ENCODE data around the gene ULK1. TPM values are rescaled to one million over a fixed set of nuclear protein-coding genes. Genes with fewer than 3 reads are reported as not detected.

ULK1 gene
- total RNA-seq (2021; ENCODE audit: unreplicated experiment) (34.2 TPM), Bru-seq, nascent RNA (percentile 53 among the genes with signal in this experiment), BruChase-seq, experiment 1, labeled RNA remaining after a 6-hour chase (percentile 66 among the genes with signal in this experiment), BruChase-seq, experiment 2, labeled RNA remaining after a 2-hour chase (percentile 62 among the genes with signal in this experiment)
- polyA plus RNA-seq (2012), result 17.4 and 24.4 TPM in 2 replicates
- long read RNA-seq, partial matches to known transcripts, result 50 of 58 reads
- long read RNA-seq, other reads (novel, unspliced or antisense), result 3 of 58 reads

- Histone ChIP-seq H3K4me1 (ENCODE audit: control insufficient read depth in 1 of 2, insufficient read depth in 2 of 2, low read length in 2 of 2) (peaks cover 15 to 23% of the 10 kb centered on the region in 2 experiments), H3K9ac (ENCODE audit: low read length) (peak within 1 kb of the TSS; percentile 71), H3K4me2 (ENCODE audit: low read length) (peak within 1 kb of the TSS; percentile 96), H3K9me3 (ENCODE audit: control insufficient read depth in 1 of 2, insufficient read depth in 1 of 2, low read depth in 1 of 2, low read length in 2 of 2) (no peaks in the 10 kb centered on the region), H3K79me2 (ENCODE audit: insufficient read depth, low read length) (no peaks in the 10 kb centered on the region), H3K9me2 (ENCODE audit: insufficient read depth) (no peaks in the 10 kb centered on the region), H3K27me3 (ENCODE audit: insufficient read depth, low read length) (no peaks in the 10 kb centered on the region), H3K4me3 (replicated peaks in 1 of 2; ENCODE audit: low read depth in 1 of 2, low read length in 2 of 2) (peak within 1 kb of the TSS; percentile 55 to 61), H3K36me3 (ENCODE audit: control insufficient read depth in 1 of 2, insufficient read depth in 2 of 2, low read length in 2 of 2) (peaks cover 0 to 2% of the 10 kb centered on the region in 2 experiments; a peak in 1 of 4 replicates), H4K20me1 (ENCODE audit: insufficient read depth) (no peaks in the 10 kb centered on the region), H2AFZ (ENCODE audit: low read depth, low read length, poor library complexity, severe bottlenecking) (no peak within 1 kb of the TSS), H3K27ac (ENCODE audit: low read depth, low read length) (peak within 1 kb of the TSS; percentile 76; the same call in 1 of the 2 replicates)
- peak; percentile 76 for ATAC-seq
- ChIA-PET POLR2A (no interaction called here), CTCF (no interaction called here), RAD21 (ENCODE audit: low non-redundant PET in 1 of 2, low total read pairs in 2 of 2, uncharacterized antibody in 2 of 2, unreplicated experiment in 2 of 2) (no interaction called here)
- intact Hi-C loops (cut with micrococcal nuclease), result loop anchor here (2.0 kb wide), 1 partner anchor 34 kb away; no protein-coding TSS in a partner anchor
- peak; percentile 64 for DNase-seq (ENCODE audit: low read depth, low spot score)
- TF ChIP-seq TCF7L2 (IDR thresholded peaks at IDR 0.05; ENCODE audit: borderline replicate concordance, extremely low read depth, insufficient read depth, insufficient read length) (peak; percentile 72), EZH2phosphoT487 (IDR thresholded peaks at IDR 0.05; ENCODE audit: borderline replicate concordance) (no peak), POLR2A (IDR thresholded peaks at IDR 0.05; ENCODE audit: borderline replicate concordance, extremely low read depth, insufficient read depth, insufficient read length) (peak; percentile 53), POLR2AphosphoS5 (IDR thresholded peaks at IDR 0.05; ENCODE audit: low read depth, low read length) (peak; percentile 97), ZFX (IDR thresholded peaks at IDR 0.05) (peak; percentile 67)
- BruUV-seq (replicated peaks), result no TSS peak
Measured at GRCh38 chr12:131894313-131894860, at the start of gene ULK1. TSS of gene ULK1 (plus strand) at chr12:131894622. CDS start at chr12:131895002, 380 bp downstream.

- intact Hi-C loops (cut with micrococcal nuclease), result no loop called here
- RAD21 ChIA-PET (ENCODE audit: low non-redundant PET in 1 of 2, low total read pairs in 2 of 2, uncharacterized antibody in 2 of 2, unreplicated experiment in 2 of 2), result no interaction called here
Measured at GRCh38 chr12:131844656-131845055, 49.8 kb upstream of the ULK1 start.

More at GRCh38 chr12:131844656-131845055, 49.8 kb upstream of the ULK1 start:
- Histone ChIP-seq H3K4me2 (ENCODE audit: low read length) (no peak overlapping the region), H3K79me2 (ENCODE audit: insufficient read depth, low read length) (no peaks in the 10 kb centered on the region), H3K27me3 (ENCODE audit: insufficient read depth, low read length) (no peaks in the 10 kb centered on the region), H3K4me1 (ENCODE audit: control insufficient read depth in 1 of 2, insufficient read depth in 2 of 2, low read length in 2 of 2) (no peaks in the 10 kb centered on the region), H3K9ac (ENCODE audit: low read length) (no peak overlapping the region), H4K20me1 (ENCODE audit: insufficient read depth) (no peaks in the 10 kb centered on the region), H3K4me3 (replicated peaks in 1 of 2; ENCODE audit: low read depth in 1 of 2, low read length in 2 of 2) (no peak overlapping the region), H3K9me2 (ENCODE audit: insufficient read depth) (no peaks in the 10 kb centered on the region), H3K36me3 (ENCODE audit: control insufficient read depth in 1 of 2, insufficient read depth in 2 of 2, low read length in 2 of 2) (no peaks in the 10 kb centered on the region), H2AFZ (ENCODE audit: low read depth, low read length, poor library complexity, severe bottlenecking) (no peak overlapping the region), H3K9me3 (ENCODE audit: control insufficient read depth in 1 of 2, insufficient read depth in 1 of 2, low read depth in 1 of 2, low read length in 2 of 2) (no peaks in the 10 kb centered on the region), H3K27ac (ENCODE audit: low read depth, low read length) (no peak overlapping the region)
- no TSS peak for BruUV-seq (replicated peaks)
- TF ChIP-seq CEBPB (IDR thresholded peaks at IDR 0.05; ENCODE audit: low read depth) (no peak), SP1 (IDR thresholded peaks at IDR 0.05; ENCODE audit: low read depth) (no peak), ZBTB33 (IDR thresholded peaks at IDR 0.05; ENCODE audit: extremely low read depth, insufficient replicate concordance, low read length) (no peak), ZFX (IDR thresholded peaks at IDR 0.05) (no peak), ATF3 (IDR thresholded peaks at IDR 0.05) (no peak), RAD21 (IDR thresholded peaks at IDR 0.05; ENCODE audit: low read depth) (no peak), SRF (IDR thresholded peaks at IDR 0.05; ENCODE audit: low read depth) (no peak), POLR2A (IDR thresholded peaks at IDR 0.05; ENCODE audit: borderline replicate concordance, extremely low read depth, insufficient read depth, insufficient read length) (no peak), POLR2AphosphoS5 (IDR thresholded peaks at IDR 0.05; ENCODE audit: low read depth, low read length) (no peak), CBX3 (IDR thresholded peaks at IDR 0.05; ENCODE audit: low read depth) (no peak), JUND (IDR thresholded peaks at IDR 0.05) (no peak), MAX (IDR thresholded peaks at IDR 0.05) (no peak), YY1 (IDR thresholded peaks at IDR 0.05; ENCODE audit: extremely low read depth, insufficient replicate concordance, low read depth, low read length) (no peak)
- ChIA-PET POLR2A (no interaction called here), CTCF (no interaction called here)
- DNase-seq (ENCODE audit: low read depth, low spot score) (no peak), ATAC-seq (no peak)

Data from HCT116 (cell line).